ENCODE results near the gene ERI3.

Gene ERI3

GRCh38 chr1:44271646-44272045, 83.4 kb downstream of the ERI3 start:
- TF ChIP-seq TAF1 (IDR thresholded peaks at IDR 0.05; ENCODE audit: low read depth, low read length) (no peak), POLR2AphosphoS5 (IDR thresholded peaks at IDR 0.05; ENCODE audit: low read depth, low read length) (no peak), SPI1 (IDR thresholded peaks at IDR 0.05; ENCODE audit: low read depth, low read length) (no peak), POU2F2 (IDR thresholded peaks at IDR 0.05; ENCODE audit: low read depth, low read length) (no peak), POLR2A (IDR thresholded peaks at IDR 0.05; ENCODE audit: low read depth, low read length) (no peak), PAX5 (IDR thresholded peaks at IDR 0.05; ENCODE audit: insufficient read depth, low read length, severe bottlenecking) (no peak)
- FAIRE-seq (no peak), DNase-seq (ENCODE audit: insufficient read length, low spot score) (no peak)

- DNase-seq (ENCODE audit: insufficient read length, low spot score) (no peak), FAIRE-seq (no peak)
Observed at GRCh38 chr1:44270686-44271628, 84.1 kb downstream of the ERI3 start.

GRCh38 chr1:44268054-44268453, 87.0 kb downstream of the ERI3 start:
- FAIRE-seq = no peak
- TF ChIP-seq POLR2AphosphoS5 (IDR thresholded peaks at IDR 0.05; ENCODE audit: low read depth, low read length) (no peak), PAX5 (IDR thresholded peaks at IDR 0.05; ENCODE audit: insufficient read depth, low read length, severe bottlenecking) (no peak), SPI1 (IDR thresholded peaks at IDR 0.05; ENCODE audit: low read depth, low read length) (no peak), POLR2A (IDR thresholded peaks at IDR 0.05; ENCODE audit: low read depth, low read length) (no peak), TAF1 (IDR thresholded peaks at IDR 0.05; ENCODE audit: low read depth, low read length) (no peak), POU2F2 (IDR thresholded peaks at IDR 0.05; ENCODE audit: low read depth, low read length) (no peak)
- no peak for DNase-seq (ENCODE audit: insufficient read length, low spot score)

More at GRCh38 chr1:44270686-44271628, 84.1 kb downstream of the ERI3 start:
- no peak for TF ChIP-seq POLR2A (IDR thresholded peaks at IDR 0.05; ENCODE audit: low read depth, low read length)

GRCh38 chr1:44267438-44267837, 87.6 kb downstream of the ERI3 start:
- DNase-seq (ENCODE audit: insufficient read length, low spot score) (no peak), FAIRE-seq (no peak)
- TF ChIP-seq POU2F2 (IDR thresholded peaks at IDR 0.05; ENCODE audit: low read depth, low read length) = no peak
- no peak for TF ChIP-seq PAX5 (IDR thresholded peaks at IDR 0.05; ENCODE audit: insufficient read depth, low read length, severe bottlenecking)
- no peak for TF ChIP-seq POLR2A (IDR thresholded peaks at IDR 0.05; ENCODE audit: low read depth, low read length)
- no peak for TF ChIP-seq SPI1 (IDR thresholded peaks at IDR 0.05; ENCODE audit: low read depth, low read length)

- TF ChIP-seq POLR2A (IDR thresholded peaks at IDR 0.05; ENCODE audit: low read depth, low read length) (no peak), PAX5 (IDR thresholded peaks at IDR 0.05; ENCODE audit: insufficient read depth, low read length, severe bottlenecking) (no peak), TAF1 (IDR thresholded peaks at IDR 0.05; ENCODE audit: low read depth, low read length) (no peak), SPI1 (IDR thresholded peaks at IDR 0.05; ENCODE audit: low read depth, low read length) (no peak), POLR2AphosphoS5 (IDR thresholded peaks at IDR 0.05; ENCODE audit: low read depth, low read length) (no peak), POU2F2 (IDR thresholded peaks at IDR 0.05; ENCODE audit: low read depth, low read length) (no peak)
- DNase-seq (ENCODE audit: insufficient read length, low spot score) (no peak), FAIRE-seq (no peak)
Observed at GRCh38 chr1:44266400-44267344, 88.4 kb downstream of the ERI3 start.

- no peak for FAIRE-seq
- no peak for DNase-seq (ENCODE audit: insufficient read length, low spot score)
- TF ChIP-seq POLR2AphosphoS5 (IDR thresholded peaks at IDR 0.05; ENCODE audit: low read depth, low read length) = no peak
- TF ChIP-seq SPI1 (IDR thresholded peaks at IDR 0.05; ENCODE audit: low read depth, low read length) = no peak
Observed at GRCh38 chr1:44265656-44266358, 89.2 kb downstream of the ERI3 start.

- DNase-seq (ENCODE audit: insufficient read length, low spot score) (no peak), FAIRE-seq (no peak)
- no peak for TF ChIP-seq POLR2A (IDR thresholded peaks at IDR 0.05; ENCODE audit: low read depth, low read length)
- TF ChIP-seq SPI1 (IDR thresholded peaks at IDR 0.05; ENCODE audit: low read depth, low read length) = no peak
- no peak for TF ChIP-seq POU2F2 (IDR thresholded peaks at IDR 0.05; ENCODE audit: low read depth, low read length)
- TF ChIP-seq TAF1 (IDR thresholded peaks at IDR 0.05; ENCODE audit: low read depth, low read length) = no peak
- no peak for TF ChIP-seq POLR2AphosphoS5 (IDR thresholded peaks at IDR 0.05; ENCODE audit: low read depth, low read length)
- TF ChIP-seq PAX5 (IDR thresholded peaks at IDR 0.05; ENCODE audit: insufficient read depth, low read length, severe bottlenecking) = no peak
Observed at GRCh38 chr1:44264451-44264771, 90.6 kb downstream of the ERI3 start.

GRCh38 chr1:44263568-44264450, 91.2 kb downstream of the ERI3 start:
- TF ChIP-seq PAX5 (IDR thresholded peaks at IDR 0.05; ENCODE audit: insufficient read depth, low read length, severe bottlenecking) = no peak
- no peak for TF ChIP-seq POU2F2 (IDR thresholded peaks at IDR 0.05; ENCODE audit: low read depth, low read length)
- no peak for TF ChIP-seq TAF1 (IDR thresholded peaks at IDR 0.05; ENCODE audit: low read depth, low read length)
- TF ChIP-seq POLR2AphosphoS5 (IDR thresholded peaks at IDR 0.05; ENCODE audit: low read depth, low read length) = no peak
- no peak for TF ChIP-seq POLR2A (IDR thresholded peaks at IDR 0.05; ENCODE audit: low read depth, low read length)
- TF ChIP-seq SPI1 (IDR thresholded peaks at IDR 0.05; ENCODE audit: low read depth, low read length) = no peak
- no peak for DNase-seq (ENCODE audit: insufficient read length, low spot score)
- FAIRE-seq = no peak
